Cerebellar nuclear complex (tissue), 1 donor: ENCODE measurements around the gene GRIN2A.
A peak's percentile ranks its signal among the peaks of the same experiment; 100 is the strongest.
"Not testable (repeated sequence)": the region's sequence is repeated elsewhere in the genome, so short reads cannot be mapped to it uniquely, and the experiment has no call there.

Source experiments
- DNase-seq, 2 experiments: peaks; one replicate each; lab custom pipeline; 2025; lab: John Stamatoyannopoulos, UW

Gene GRIN2A

DNA sequence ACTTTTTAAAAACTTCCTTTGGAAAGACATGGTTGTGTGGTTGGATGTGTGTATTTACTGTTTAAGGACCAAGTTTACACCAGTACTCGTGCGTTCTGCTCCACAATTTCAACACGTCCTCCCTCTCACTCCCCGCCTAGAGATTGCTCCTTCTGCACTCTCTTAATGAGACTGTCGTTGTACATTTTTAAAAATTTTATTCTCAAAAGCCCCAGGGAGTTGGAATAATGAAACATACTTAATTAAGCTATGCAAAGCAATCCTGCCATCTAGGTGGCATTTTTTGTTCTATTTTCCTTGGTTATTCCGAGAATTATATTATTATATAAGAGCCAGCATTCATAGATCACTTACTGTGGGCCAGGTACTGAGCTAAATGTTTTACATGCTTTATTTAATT is 264.5 kb downstream of the GRIN2A start:
- no peak for DNase-seq

GRCh38 chr16:9913604-9914326 is 268.5 kb downstream of the GRIN2A start:
- DNase-seq: peak in 1 of 2 experiments; percentile 23

GRCh38 chr16:9911989-9912388 is 270.2 kb downstream of the GRIN2A start:
- no peak for DNase-seq

- no peak for DNase-seq
Observed at GRCh38 chr16:9911231-9911630, 271.0 kb downstream of the GRIN2A start.

- no peak for DNase-seq
Observed at GRCh38 chr16:9909072-9909825, 273.0 kb downstream of the GRIN2A start.

DNA sequence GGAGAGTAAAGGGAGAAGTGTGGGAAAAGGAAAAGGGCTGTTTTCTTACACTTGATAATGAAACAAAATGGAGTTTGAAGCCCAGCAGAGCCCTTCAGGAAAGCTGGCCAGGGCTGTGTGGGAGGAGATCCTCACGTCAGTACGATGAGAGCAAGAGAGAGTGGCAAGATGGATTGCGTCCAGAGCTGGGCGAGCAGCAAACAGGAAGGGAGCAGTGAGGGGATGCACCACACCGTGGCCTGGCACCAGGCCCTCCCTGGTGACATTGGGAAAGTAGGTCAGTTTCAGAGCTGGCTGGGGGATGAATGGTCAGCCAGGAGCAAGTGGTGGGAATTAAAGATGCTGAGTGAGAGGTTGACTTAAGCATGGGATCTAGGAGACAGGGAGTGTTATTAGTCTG is 273.6 kb downstream of the GRIN2A start:
- DNase-seq: peak; percentile 91

DNA sequence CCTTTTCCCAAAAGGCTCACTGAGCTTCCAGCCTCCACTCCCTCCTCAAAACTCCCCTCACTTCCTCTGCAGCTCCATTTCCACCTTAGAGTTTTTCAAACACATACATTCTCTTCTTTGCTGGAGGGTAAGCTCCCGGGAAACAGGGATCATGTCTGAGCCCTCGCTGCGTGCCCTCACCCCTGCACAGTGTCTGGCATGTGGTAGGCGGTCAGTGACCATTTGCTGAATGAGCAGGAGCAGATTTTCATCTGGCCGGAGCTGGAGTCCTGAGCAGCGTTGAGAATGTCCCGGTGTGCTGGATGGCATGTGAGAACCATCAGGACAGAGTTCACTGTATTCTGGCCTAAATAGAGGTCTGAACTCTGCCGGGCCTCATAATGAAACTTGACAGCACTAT is 274.5 kb downstream of the GRIN2A start:
- no peak for DNase-seq

DNA sequence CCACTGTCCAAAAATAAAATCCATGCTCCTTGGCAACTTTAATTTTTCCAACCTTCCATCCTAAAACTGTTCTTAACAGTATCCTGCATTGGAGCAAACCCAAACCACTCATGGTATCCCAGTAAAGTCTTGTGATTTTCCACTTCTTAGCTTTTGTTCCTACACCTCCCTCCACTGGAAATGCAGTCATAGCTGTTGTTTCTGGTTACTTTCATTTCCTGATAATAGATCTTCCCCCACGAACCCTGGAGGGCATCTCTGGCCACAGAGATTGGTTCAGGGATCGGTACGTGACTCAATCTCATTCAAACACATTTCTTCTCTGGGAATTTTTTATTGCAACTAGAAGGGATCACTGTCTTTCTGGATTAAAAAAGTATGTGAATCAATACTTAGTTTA is 276.0 kb downstream of the GRIN2A start:
- DNase-seq: no peak

DNA sequence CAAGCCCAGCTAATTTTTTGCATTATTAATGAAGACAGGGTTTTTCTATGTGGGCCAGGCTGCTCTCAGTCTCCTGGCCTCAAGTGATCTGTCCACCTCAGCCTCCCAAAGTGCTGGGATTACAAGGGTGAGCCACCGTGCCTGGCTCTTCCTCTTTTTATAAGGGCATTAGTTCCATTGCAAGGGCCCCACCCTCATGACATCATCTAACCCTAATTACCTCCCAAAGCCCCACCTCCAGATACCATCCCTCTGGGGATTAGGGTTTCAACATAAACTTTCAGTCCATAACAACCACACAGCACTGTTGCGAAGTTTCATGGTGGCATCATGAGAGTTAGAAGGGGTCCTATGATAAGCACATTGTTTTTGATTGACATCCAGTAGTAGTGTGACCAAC is 277.7 kb downstream of the GRIN2A start:
- no peak for DNase-seq

DNA sequence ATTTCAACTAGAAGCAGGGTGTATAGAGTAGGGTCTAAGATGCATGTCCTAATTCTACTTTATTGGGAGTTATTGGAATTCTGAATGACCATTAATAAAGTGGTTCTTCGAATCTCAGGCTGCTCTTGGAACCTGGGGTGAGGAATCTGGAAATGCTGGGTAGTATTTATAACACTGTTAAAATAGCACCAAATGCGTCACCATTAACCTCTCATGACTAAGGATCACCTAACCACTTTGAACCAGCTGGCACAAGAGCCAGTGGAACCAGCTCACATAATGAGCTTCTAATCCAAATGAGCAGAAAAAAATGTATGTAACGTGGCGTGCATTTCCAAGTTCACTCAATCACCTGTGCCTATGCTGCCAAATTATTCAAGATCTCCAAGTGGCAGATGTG is 281.7 kb downstream of the GRIN2A start:
- no peak for DNase-seq

GRCh38 chr16:9898555-9898954 is 283.7 kb downstream of the GRIN2A start:
- no peak for DNase-seq

DNA sequence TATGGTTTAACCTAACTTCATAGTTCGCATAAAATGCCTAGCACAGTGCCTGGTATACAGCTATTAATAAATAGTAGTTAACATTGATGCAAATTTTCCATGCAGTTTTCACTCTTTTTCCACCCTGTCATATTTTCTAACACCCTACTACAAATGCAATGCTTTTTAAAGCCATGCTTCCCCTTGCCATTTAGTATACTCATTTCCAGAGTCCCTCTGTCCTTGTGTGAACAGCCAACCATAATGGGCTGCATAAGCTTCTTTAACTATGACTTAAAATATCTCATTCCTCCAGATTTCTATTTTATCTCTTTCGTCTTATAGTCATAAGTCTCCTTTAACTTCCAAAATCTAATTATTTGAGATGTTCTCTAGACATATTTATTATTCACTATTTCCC is 284.1 kb downstream of the GRIN2A start:
- no peak for DNase-seq

DNA sequence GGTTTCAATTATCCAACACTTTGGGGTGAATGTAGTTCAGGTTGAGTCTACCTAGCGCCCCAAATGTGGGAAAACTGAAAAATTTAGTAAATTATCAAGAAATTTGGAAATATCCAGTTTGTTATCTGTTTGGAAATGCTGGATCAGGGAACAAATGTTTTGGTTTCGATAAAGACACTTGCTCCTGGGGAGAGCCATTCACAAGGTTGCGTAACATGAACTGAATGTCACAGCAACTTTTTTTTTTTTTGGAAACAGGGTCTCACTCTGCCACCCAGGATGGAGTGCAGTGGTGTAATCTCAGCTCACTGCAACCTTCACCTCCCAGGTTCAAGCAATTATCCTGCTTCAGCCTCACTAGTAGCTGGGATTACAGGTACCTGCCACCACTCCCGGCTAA is 286.4 kb downstream of the GRIN2A start:
- DNase-seq: no peak

DNA sequence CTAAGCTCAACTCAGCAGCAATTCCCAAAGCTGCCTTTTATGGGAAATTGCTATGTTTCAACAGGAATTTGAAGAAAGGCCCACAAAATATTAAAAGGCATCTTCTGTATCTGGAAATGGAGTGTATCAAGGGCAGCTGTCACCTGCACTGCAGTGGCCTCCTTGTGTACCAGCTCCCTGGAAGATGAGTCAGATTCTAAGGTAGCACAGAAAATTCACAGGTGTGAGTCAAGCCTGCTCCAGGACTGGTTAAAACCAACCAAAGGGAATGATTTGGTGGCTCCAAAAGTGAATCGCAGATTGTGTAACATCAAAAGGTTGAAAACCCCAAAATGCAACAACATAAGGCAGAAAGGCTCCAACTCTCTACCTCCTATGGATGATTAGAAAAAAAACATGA is 296.4 kb downstream of the GRIN2A start:
- DNase-seq: no peak

GRCh38 chr16:9885467-9885866 is 296.8 kb downstream of the GRIN2A start:
- DNase-seq: no peak

DNA sequence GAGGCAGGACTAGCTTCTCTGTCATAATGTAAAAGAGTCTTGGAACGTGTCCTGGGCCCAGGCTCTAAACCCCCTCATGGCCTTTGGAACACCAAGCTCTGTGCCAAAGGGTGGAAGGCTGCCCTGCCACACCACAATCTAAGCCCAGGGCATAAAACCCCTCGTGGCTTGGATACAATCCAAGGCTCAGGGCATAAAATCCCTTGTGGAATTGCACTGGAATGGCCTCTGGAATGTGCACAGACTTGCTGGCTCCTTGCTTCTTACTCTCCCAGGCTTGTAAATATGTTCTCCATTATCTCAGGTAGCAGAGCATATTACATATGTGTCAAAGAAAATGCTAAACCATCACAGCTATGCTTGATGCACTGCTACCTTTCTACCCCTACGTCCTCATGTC is 306.2 kb downstream of the GRIN2A start:
- DNase-seq: not testable (repeated sequence)

DNA sequence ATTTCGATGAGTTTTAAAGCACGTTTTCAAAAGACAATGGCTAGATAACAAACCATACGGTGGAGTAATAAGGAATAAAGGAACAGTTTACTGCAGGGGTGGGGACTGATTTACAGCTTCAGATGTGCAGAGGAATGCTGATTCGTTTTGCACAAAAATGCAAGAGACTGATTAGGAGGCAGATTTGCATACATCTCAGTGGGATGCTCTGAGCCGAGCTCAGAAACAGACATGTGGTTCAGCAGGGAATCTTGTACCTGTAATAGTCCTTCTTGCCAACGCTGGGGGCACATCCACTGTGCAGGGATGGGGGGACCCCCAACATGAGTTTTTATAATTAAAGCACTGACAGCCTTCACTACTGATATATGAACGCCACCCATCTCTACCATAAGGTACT is 308.0 kb downstream of the GRIN2A start:
- no peak for DNase-seq

- DNase-seq: no peak
Observed at GRCh38 chr16:9870962-9871361, 311.3 kb downstream of the GRIN2A start.

DNA sequence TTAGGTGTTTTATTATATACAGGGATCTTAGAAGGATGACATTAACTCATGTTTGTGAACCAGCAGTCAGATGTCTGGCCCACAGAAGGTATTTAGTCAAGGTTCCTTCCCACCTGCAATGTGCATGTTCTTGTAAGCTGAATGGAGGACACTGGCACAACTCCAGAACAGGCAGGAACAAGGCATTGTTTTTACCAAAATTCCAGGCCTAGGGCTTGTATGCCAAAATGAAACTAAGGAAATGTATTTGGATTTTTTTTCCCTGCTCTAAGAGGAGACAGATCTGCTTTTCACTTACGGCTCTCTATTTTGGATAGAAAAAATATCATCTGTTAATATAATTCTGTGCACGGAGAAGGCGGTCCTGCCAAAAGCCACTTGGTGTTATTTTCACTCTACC is 312.5 kb downstream of the GRIN2A start:
- no peak for DNase-seq

DNA sequence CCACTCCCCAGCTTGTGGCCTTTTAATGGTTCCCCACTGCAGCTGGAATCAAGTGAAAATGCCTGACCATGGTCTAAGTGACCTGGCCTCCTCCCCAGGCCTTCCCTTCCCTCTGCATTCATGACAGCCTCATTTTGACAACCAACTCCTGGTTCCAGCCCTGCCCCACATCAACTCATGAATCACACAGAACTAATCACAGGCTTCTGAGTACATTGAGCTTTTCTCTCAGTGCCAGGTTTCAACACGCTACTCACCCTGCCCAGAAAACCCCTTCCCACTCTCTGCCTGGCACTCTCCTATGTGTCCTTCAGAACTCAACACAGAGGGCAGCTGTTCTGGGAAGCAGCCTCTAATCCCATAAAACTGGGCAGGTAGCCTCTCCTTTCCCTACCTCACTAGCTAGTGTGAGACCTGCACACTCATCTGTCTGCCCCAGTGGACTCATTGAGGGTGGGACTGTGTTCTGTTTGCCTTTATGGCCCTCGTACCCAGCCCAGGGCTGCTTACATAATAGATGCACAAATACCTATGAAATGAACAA is 313.6 kb downstream of the GRIN2A start:
- no peak for DNase-seq

GRCh38 chr16:9867176-9867575 is 315.1 kb downstream of the GRIN2A start:
- no peak for DNase-seq

- DNase-seq: no peak
Observed at GRCh38 chr16:9864461-9864860, 317.8 kb downstream of the GRIN2A start.

DNA sequence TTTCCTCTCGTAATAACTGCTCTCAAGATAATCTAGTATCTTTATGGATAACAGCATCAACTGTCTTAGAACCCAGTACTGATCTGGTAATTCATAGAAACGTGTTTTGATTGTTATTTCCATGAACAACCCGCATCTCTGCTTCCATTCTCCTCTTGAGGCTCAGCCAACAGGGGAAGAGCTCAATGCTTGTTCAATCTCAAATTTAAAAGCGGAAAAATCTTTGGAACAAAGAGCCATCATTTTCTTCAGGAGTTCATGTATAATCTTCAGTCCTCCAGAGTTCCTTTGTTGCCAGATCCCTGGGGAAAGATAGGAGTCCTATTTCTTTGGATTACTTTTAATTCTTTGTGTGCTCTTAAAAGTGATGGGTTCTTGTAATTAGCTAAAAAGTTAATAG is 319.9 kb downstream of the GRIN2A start:
- DNase-seq: no peak
